Esophagus squamous epithelium (tissue), 4 donors: Measurements from ENCODE around the gene CORO2A.

ENCODE experiments used
- CTCF ChIP-seq, 6 experiments: fragments of 450-650 bp in 4 of 6; fragments of 200-600 bp in 2 of 6; sonication (generic) in 2 of 6; IDR thresholded peaks; one replicate each; pipeline ENCODE4 v1.5.1; 2016 to 2019; ENCODE audit warnings: antibody characterized with exemption in 6 of 6, mild to moderate bottlenecking in 4 of 6, moderate library complexity in 4 of 6
- POLR2A ChIP-seq, 4 donors: fragments of 450-650 bp; IDR thresholded peaks; one replicate each; pipeline ENCODE4 v1.6.1; 2017; ENCODE audit warnings: antibody characterized with exemption in 4 of 4, mild to moderate bottlenecking in 4 of 4, moderate library complexity in 3 of 4

DNA sequence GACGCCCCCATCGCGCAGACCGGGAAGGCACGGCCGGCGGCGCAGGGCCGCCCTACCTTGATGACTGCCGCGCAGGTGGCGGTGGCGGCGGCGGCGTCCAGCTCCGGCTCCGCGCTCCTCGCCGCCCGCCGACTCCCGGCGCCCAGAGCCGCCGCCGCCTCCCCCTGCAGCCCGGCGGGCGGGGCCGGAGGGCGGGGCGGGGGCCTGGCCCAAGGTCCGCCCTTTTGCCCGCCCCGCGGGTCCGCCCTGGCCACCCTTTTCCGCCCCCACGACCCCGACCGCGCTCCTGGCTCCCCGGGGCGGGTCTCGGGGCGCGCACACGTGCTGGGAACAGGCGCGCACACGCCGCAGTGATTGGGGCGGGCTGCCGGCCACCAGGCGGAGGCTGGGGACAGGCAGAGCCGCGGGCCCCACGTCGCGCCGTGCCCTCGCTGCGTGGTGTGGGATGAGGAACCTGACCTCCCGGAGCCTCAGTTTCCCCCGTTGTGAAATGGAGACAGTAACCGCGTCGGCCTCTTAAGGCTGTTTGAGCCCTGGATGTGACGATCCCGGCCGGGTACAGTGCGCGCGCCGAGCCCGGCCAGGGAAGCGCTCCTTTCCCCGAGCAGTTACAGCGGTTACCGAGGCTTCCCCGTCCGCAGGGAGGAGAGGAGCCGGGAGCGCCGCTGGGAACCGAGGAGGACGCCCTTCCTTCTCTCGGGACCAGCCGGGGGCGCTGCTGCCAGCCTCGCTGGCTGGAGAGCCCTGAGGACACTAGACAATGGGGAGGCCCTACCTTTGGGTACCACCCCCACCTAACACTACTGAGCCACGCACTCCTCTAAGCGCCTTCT is at the start of gene CORO2A:
- peak in 4 of 6 experiments; percentile 19 to 51 (median 38) for TF ChIP-seq CTCF (IDR thresholded peaks at IDR 0.05)
- TF ChIP-seq POLR2A (IDR thresholded peaks at IDR 0.05) = peak in 2 of 4 donors; percentile 12 to 64
